B cell (primary cell): ENCODE results near the gene TCERG1L.

Experiments
- EZH2 ChIP-seq: IDR thresholded peaks from 2 replicates; pipeline ENCODE4 v1.6.1; 2012; ENCODE audit warnings: borderline replicate concordance, low read depth, mild to moderate bottlenecking, moderate library complexity, low read length; ENCODE audit not compliant: insufficient read depth, poor library complexity, severe bottlenecking
- TF ChIP-seq, protein P1 (sequence below): fragments of 200-600 bp; IDR thresholded peaks from one replicate; pipeline ENCODE4 v1.8.0; 2022; ENCODE audit warnings: antibody characterized with exemption, mild to moderate bottlenecking

DNA sequence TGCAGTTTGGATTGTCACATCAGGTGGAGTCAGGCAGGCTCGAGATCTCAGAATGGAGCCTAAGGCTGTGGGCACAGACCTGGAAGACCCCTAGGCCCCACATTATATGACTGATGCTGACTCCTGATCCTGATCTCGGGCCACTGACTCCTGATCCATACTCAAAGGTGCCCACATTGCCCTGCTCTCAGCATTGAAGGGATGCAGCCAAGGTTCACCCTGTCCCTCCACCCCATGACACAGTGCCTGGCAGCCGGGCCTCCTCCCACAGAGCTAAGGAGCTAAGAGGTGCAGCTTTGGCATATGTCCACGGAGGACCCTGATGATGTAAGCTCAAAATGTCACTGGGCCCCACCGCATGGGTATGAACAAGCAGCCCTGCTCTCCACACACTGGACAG is 36.6 kb downstream of the TCERG1L start:
- TF ChIP-seq EZH2 = no peak
- TF ChIP-seq, protein P1, sequence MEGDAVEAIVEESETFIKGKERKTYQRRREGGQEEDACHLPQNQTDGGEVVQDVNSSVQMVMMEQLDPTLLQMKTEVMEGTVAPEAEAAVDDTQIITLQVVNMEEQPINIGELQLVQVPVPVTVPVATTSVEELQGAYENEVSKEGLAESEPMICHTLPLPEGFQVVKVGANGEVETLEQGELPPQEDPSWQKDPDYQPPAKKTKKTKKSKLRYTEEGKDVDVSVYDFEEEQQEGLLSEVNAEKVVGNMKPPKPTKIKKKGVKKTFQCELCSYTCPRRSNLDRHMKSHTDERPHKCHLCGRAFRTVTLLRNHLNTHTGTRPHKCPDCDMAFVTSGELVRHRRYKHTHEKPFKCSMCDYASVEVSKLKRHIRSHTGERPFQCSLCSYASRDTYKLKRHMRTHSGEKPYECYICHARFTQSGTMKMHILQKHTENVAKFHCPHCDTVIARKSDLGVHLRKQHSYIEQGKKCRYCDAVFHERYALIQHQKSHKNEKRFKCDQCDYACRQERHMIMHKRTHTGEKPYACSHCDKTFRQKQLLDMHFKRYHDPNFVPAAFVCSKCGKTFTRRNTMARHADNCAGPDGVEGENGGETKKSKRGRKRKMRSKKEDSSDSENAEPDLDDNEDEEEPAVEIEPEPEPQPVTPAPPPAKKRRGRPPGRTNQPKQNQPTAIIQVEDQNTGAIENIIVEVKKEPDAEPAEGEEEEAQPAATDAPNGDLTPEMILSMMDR = no peak
